Stimulated activated CD8-positive, alpha-beta memory T cell treated with anti-CD3 and anti-CD28 coated beads, Interleukin-7, amount 100 ng/mL, for 24 hours (primary cell): ENCODE measurements around the gene ARL8A.
"Not testable (repeated sequence)": the region's sequence is repeated elsewhere in the genome, so short reads cannot be mapped to it uniquely, and the experiment has no call there.

Experiments
- DNase-seq: peaks from one replicate; pipeline ENCODE4 v3.0.0-alpha.2; 2020; ENCODE audit warnings: low read depth

The ARL8A gene

DNA sequence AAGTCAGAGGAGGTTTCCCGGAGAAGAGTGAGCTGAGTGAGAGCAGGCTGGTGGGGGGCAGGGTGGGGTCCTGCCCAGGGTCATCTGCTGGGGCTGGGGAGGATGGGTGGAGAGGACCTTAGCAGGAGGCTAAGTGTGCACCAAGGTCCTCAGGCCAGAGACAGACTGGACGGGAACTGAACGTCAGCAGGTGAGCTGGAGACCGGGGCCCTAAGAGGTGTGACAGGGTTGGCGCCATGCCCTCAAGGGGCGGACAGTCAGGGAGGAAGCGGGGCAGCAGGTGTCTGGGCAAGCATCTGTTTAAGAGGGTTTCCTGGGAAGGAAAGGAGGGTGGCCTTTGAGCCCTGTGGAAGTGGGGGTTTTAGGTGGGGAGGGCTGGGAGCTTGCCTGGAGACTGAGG lies 29.5 kb upstream of the ARL8A start:
- no peak for DNase-seq

DNA sequence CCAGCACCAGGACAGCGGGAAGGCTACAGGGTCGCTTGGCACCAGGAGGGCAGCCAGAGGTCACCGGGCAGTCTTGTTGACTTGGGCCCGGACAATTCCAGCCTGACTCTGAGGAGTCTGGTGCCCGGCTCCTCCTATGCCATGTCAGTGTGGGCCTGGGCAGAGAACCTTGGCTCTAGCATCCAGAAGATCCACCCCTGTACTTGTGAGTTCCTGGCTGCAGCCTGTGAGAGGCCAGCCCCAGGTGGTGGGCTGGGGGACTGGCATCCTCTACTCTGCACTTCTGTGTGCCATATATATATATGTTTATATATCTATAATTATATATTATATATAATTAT lies 27.4 kb upstream of the ARL8A start:
- no peak for DNase-seq

DNA sequence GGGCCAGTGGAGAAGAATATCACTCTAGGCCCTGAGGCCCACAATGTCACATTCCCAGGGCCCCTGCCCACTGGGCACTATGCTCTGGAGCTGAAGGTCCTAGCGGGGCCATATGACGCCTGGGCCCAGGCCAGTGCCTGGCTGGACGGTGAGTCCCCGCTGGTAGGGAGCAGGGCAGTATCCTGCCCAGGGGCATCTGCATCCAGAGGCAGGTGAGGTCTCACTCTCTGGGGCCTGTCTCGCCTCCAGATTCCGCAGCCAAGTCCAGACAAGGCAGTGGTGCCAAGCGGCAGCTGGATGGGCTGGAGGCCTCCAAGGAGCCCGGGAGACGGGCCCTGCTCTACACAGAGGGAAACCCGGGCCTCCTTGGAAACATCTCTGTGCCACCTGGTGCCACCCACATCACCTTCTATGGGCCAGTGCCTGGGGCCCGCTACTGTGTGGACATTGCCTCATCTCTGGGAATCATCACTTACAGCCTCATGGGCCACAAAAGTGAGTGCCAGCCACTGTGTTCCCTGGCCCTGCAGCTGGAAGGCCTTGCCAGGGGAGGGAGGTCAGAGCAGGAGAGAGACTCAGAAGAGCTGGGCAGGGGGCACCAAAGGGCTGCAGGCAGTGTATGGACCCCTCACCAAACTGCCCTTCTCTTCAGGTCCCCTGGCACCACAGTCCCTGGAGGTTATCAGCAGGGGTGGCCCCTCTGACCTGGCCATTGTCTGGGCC lies 26.9 kb upstream of the ARL8A start:
- no peak for DNase-seq

GRCh38 chr1:202170726-202171125 lies 26.2 kb upstream of the ARL8A start:
- no peak for DNase-seq

DNA sequence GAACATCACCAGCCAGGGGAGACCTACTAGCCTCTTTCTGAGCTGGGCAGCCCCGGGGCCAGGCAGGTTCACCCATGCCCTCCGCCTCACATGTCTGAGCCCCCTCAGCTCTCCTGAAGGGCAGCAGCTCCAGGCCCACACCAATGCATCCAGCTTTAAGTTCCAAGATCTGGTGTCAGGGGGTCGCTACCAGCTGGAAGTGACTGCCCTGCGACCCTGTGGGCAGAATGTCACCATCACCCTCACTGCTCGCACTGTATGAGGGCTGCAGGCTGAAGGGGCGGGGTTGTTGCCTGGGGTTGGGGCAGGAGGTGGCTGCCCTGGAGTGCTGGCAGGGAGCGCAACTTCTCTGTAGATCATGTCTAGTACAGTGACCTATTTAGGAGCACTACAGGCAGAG lies 24.3 kb upstream of the ARL8A start:
- DNase-seq, result no peak

- DNase-seq, result no peak
Observed at GRCh38 chr1:202167708-202168415, 23.3 kb upstream of the ARL8A start.

DNA sequence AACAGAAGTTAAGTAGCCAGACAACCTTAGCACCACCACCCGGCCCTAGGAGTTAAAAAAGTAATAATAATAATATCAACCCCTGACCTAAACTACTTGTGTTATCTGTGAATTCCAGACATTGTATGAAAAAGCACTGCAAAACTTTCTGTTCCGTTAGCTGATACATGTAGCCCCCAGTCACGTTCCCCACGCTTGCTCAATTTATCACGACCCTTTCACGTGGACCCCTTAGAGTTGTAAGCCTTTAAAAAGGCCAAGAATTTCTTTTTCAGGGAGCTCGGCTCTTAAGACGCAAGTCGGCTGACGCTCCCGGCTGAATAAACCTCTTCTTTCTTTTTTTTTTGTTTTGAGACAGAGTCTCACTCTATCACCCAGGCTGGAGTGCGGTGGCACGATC lies 22.5 kb upstream of the ARL8A start:
- DNase-seq, result not testable (repeated sequence)

DNA sequence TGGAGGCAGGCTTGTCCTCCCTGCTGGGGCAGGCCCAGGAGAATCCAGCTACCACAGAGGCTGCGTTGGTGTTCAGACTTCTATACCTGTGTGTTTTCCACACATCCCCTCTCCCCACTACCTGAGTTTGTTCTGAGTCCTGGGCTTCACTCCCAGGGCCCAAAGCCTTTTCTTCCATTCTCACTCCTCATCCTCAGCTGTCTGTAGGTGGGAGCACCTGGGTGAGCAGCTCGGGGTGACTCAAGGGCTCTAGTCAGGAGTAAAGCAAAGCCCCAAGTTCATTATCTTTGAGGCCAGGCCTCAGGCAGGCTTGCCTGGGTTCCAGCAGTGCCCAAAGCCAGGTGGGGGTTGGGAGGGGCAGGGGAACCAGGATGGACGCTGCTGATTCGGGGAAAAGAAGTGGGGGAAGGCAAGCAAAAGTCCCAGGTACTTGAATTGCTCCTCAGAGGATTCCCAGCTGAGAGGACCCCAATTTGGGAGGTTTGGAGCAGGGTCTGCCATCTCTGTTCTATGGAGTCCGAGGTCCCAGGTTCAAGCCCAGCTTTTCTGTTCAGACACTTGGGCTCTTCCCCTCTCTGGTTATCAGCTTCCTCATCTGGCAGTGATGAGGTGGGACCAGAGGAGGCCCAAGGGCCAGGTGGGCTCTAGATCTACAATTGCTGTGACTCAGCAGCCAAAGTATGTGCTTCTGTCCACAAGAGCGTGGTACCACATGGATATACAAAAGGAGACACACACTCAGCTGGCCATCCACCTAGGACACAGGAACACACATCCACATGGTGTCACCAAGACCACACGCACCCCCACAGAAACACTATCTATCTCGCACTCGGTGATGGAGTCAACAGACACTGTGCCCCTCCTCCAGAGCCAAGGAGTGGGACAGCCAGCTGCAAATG lies 21.7 kb upstream of the ARL8A start:
- DNase-seq, result no peak

GRCh38 chr1:202165267-202165941 lies 20.9 kb upstream of the ARL8A start:
- DNase-seq, result no peak

GRCh38 chr1:202164271-202165037 lies 19.9 kb upstream of the ARL8A start:
- no peak for DNase-seq

DNA sequence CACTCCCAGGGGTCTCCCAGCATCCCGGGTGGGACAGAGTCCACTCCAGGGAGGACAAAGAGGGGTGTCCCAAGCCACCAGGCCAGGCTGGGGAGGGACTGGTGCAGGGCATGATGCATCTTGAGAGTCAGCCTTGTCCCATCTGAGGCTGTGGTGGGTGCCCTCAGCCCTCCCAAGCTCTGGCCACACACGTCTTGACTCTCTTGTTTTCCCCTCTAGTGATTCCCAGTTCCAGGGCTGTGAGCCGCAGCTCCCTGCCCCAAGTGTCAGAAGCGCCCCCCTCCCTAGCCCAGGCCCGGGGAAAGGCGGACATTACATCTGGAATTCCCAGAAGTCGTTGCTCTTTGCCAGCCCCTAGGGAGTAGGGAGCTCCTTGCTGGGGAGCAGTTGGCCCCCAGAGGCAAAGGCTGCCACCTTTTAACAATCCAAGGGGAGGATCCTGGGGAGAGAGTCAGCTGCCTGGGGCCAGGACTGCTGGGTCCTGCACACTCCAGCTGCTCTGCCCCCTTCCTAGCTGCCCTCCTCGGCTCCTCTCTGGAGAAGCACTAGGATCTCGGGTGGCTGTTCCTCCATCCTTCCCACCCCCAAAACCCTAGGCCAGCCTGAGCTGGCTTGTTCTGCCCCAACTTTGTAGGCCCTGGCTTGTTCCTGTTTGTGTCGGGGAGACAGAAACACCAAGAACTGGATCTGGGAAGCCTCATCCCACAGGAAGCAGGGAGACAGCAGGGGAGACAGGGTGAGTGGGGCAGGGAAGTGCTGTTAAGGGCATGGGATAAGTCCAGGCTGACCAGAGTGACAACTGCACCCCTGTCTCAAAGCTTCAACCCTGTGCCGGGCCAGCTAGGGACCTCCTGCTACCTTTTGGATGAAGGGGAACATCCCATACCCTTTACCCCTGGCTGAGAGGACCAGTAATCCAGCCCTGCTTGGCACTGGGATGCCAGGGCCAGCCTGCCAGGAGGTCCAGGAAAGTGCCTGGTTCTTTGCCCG lies 19.0 kb upstream of the ARL8A start:
- DNase-seq, result no peak

DNA sequence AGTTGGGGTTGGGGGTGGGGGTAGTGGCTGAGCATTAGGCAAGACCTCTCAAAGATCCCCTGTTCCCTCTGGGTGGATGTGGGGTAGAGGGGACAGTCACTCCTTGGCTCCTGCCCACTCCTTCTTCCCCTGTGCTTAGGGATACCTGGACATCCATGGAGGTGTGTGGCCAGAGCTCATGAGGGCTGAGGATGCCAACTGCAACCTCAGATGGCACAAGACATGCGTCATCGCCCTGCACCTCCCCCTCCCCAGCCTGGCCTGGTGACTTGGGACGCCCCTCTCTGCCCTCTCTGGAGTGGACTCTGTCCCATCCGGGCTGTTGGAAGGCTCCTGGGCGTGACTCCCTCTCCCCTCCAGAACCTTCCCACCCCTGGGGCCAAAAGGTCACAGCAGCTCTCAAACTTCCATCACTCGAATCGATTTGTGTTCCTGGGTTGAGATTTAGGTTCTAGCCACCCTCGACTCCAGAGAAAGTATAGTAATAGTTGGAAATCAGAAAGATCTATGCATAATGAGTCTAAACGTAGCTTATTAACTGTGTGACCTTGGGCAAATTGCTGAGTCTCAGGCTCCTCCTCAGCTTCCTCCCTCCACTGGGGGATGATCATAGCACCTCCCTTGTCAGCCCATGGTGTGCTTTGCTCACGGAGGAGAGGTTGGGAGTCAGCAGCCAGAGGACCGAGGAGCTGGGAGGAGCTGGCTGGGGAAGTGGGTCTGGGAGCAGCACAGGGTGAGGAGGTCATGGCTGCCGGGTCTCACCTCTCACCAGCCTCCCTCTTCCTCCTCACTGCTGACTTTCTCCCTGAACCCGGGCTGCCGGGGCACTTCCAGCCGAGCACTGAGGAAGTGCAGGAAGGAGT lies 18.1 kb upstream of the ARL8A start:
- no peak for DNase-seq

DNA sequence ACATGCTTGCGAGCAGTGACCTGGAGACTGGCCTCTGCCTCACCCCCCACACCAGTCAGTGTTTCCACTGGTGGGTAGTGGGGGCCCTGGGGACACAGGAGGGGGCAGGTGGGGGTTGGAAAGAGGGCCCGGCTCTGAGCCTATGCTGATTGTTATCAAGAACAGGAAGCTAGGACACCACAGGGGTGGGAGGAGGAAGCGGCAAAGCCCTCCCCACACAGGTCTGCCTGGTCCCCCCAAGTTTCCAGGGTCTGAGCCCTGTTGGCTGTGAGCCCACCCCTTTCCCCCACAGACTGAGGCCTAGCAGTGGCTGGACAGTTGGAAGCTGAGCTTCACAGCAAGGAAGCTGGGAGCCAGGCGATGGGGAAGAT lies 17.5 kb upstream of the ARL8A start:
- DNase-seq, result no peak

DNA sequence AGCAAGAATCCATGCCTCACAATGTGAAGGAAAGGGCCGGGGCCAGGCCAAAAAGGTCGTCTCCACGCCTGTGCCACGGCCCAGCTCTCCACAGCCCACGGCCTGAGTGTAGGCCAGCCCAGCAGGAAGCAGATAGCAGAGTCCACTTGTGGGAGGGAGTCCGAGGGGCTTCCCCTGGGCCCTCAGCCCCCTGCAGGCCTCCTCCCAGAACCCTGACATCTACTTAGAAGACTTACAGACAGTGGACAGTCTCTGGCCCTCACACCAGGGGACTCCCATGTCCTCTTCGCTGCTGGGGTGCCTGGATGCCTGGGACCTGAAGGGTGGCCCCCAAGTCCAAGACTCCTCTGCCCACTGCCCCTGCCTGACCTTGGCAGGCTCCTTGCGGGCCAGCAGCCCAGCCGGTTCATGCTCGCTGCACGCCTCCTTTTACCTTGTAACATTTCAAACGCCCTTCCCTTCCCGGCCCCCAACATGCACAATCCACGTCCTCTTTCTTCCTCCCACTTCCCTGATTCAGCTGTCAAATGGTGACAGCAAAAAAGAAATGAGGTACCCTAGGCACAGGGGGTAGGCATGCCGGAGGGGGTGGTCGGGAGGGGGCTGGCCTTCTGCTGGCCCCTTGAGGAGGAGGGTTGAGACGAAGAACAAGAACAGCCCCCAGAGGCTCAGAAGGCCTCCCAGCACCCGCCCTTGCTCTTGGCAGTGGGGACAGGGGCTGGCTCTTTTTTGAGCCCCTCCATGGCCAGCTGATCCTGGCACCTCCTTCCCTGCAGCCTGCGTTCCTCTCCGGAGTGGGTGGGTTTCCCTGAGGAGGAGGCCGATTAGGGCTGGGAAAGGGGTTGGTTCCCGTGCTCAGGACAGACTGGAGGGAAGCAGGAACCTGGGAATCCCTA lies 16.9 kb upstream of the ARL8A start:
- DNase-seq, result no peak

DNA sequence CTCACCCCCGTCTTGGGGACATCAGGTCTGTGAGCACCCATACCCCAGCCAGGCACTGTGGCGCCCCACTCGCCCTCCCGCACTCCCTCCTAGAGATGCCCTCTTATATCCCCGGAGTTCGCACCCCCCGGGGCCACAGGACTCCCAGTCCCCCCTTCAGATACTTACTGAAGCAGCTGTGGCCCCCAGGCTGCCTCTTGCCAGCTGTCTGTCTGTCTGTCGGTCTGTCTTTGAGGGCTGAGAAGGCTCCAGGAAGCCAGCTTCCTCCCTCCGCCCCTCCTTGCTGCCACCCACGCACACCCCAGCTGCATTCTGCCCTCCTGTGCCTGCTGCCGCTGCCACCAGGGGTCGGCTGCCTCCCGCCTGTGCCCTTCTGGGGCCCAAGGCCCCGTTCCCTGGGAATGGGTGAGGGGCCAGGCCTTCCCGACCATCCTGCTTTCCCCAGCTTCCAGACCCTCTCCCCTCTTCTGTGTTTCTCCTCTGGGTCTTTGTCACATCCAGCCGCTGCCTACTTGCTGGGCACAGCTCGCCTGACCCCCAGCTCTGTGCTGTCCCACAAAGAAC lies 15.9 kb upstream of the ARL8A start, which contains the start of gene PTPN7:
Gene PTPN7 (minus strand): TSS at position 226 of the 564 bp plus-strand sequence. CDS start 1,200 bp downstream, outside the sequence.
- DNase-seq, result peak; percentile 76

GRCh38 chr1:202159534-202160371 lies 15.2 kb upstream of the ARL8A start:
- no peak for DNase-seq
